CD8-positive, alpha-beta memory T cell (primary cell): ENCODE results near the gene AGBL3. TPM values are rescaled to one million over a fixed set of nuclear protein-coding genes. Genes with fewer than 3 reads are reported as not detected.
"Not testable (repeated sequence)": the region's sequence is repeated elsewhere in the genome, so short reads cannot be mapped to it uniquely, and the experiment has no call there.

Experiments used
- CTCF ChIA-PET: fragments of 350-600 bp; sonication (Branson Sonifier 250); formaldehyde crosslinking; loops from one replicate; lab custom pipeline; 2021; ENCODE audit warnings: antibody characterized with exemption; lab: Charles Lee
- POLR2A ChIA-PET: fragments of 350-600 bp; sonication (Branson Sonifier 250); formaldehyde crosslinking; loops from one replicate; lab custom pipeline; 2021; ENCODE audit warnings: antibody characterized with exemption; lab: Charles Lee
- DNase-seq, 5 donors: peaks; one replicate each; pipeline versions ENCODE4 v3.0.0 to v3.0.0-alpha.2; 2020 to 2022; ENCODE audit warnings: mixed read lengths in 1 of 5
- H3K27ac ChIP-seq: one replicate; pipeline ENCODE4 v1.7.0; 2013; ENCODE audit warnings: low read depth, mild to moderate bottlenecking, low read length, moderate library complexity
- H3K27me3 ChIP-seq: 2 replicates; pipeline ENCODE4 v1.7.0; 2013; ENCODE audit warnings: low read length, mild to moderate bottlenecking; ENCODE audit not compliant: insufficient read depth, poor library complexity, severe bottlenecking
- H3K36me3 ChIP-seq: 2 replicates; pipeline ENCODE4 v1.7.0; 2013; ENCODE audit warnings: mild to moderate bottlenecking, low read length, moderate library complexity; ENCODE audit not compliant: insufficient read depth
- H3K4me1 ChIP-seq: 2 replicates; pipeline ENCODE4 v1.7.0; 2013; ENCODE audit warnings: mild to moderate bottlenecking, low read length, moderate library complexity; ENCODE audit not compliant: insufficient read depth
- H3K4me3 ChIP-seq: 2 replicates; pipeline ENCODE4 v1.7.0; 2013; ENCODE audit warnings: mild to moderate bottlenecking, low read length
- H3K9me3 ChIP-seq: 2 replicates; pipeline ENCODE4 v1.7.0; 2013; ENCODE audit warnings: mild to moderate bottlenecking, low read length
- H3K27ac Mint-ChIP-seq, 8 donors: one replicate each; pipeline ENCODE4 v1.8.0; 2020 to 2021; ENCODE audit warnings: mixed read lengths in 8 of 8, mild to moderate bottlenecking in 6 of 8, inconsistent platforms in 3 of 8, moderate library complexity in 3 of 8
- H3K27me3 Mint-ChIP-seq, 2 donors: one replicate each; pipeline ENCODE4 v1.8.0; 2020 to 2021; ENCODE audit warnings: mixed read lengths in 2 of 2, mild to moderate bottlenecking in 1 of 2, moderate library complexity in 1 of 2
- H3K36me3 Mint-ChIP-seq, 3 donors: one replicate each; pipeline ENCODE4 v1.8.0; 2020 to 2021; ENCODE audit warnings: mixed read lengths in 3 of 3, inconsistent platforms in 1 of 3, mild to moderate bottlenecking in 1 of 3
- H3K4me1 Mint-ChIP-seq, 3 donors: one replicate each; pipeline ENCODE4 v1.8.0; 2020 to 2021; ENCODE audit warnings: mixed read lengths in 3 of 3, inconsistent platforms in 1 of 3, mild to moderate bottlenecking in 1 of 3
- H3K4me3 Mint-ChIP-seq, 7 donors: one replicate each; pipeline ENCODE4 v1.8.0; 2020 to 2021; ENCODE audit warnings: mixed read lengths in 7 of 7, mild to moderate bottlenecking in 6 of 7, moderate library complexity in 4 of 7, inconsistent platforms in 2 of 7
- H3K9me3 Mint-ChIP-seq, 5 donors: one replicate each; pipeline ENCODE4 v1.8.0; 2020 to 2022; ENCODE audit warnings: mixed read lengths in 5 of 5, mild to moderate bottlenecking in 3 of 5, moderate library complexity in 2 of 5, inconsistent platforms in 1 of 5
- polyA plus RNA-seq: library from polyadenylated mRNA; unstranded; fragments of 300-500 nt; fragmentation: Illumina TruSeq; gene quantifications from one replicate; pipeline ENCODE4 v1.2.3, GENCODE V29; 2021
- total RNA-seq, 2 experiments: library from RNA; stranded (reverse); gene quantifications; one replicate each; pipeline ENCODE4 v1.2.3, GENCODE V29; 2021

AGBL3 gene
- total and polyA plus RNA-seq, 3 experiments from 2014 or later: 0.10 to 3.2 (median 2.5) TPM

DNA sequence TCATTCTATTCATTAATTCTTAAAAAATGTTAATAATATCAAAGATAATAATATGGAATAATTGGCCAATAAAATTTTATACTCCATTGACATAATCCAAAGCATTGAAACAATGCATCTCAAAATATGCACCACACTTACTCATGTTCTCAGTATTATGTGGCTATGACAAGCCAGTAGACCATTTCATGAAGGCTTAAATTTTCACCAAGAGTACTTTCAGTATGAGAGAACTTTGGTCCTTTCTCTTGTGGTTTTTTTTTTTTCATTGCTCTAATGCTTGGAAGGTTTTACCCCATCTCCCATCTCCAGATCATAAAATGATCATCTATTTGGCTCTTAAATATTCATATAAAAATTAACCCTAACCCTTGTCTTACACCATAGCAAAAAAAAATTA lies 116.1 kb downstream of the AGBL3 start:
- Histone ChIP-seq H3K27ac (no peak overlapping the region), H3K4me3 (no peak overlapping the region), H3K27me3 (no peaks in the 10 kb centered on the region), H3K36me3 (no peaks in the 10 kb centered on the region), H3K4me1 (no peaks in the 10 kb centered on the region), H3K9me3 (no peaks in the 10 kb centered on the region)
- Mint-ChIP-seq H3K4me3 (no peak overlapping the region), H3K36me3 (peaks cover 1 to 32% (median 1%) of the 10 kb centered on the region in 3 donors), H3K27me3 (no peaks in the 10 kb centered on the region), H3K27ac (no peak overlapping the region), H3K4me1 (no peaks in the 10 kb centered on the region), H3K9me3 (peaks cover 0 to 38% (median 8%) of the 10 kb centered on the region in 5 donors)
- ChIA-PET CTCF (no interaction called here), POLR2A (no interaction called here)
- no peak for DNase-seq

DNA sequence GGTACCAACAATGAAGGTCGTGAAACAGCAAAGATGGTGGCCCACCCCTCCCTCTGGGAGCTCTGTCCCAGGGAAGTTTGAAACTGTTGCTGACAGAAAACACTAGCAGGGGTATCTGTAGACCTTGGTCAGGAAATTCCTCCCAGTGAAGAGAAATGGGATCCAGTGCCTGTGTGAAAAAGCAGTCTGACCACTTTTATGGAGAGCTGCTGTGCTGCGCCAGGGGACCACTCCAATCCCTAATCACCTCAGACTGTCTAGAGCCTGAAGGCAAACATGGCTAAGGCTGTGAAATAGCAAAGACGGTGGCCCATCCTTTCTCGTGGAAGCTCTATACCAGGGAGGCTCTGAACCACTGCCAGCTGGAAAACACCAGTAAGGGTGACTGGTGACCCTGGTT lies 123.3 kb downstream of the AGBL3 start:
- Histone ChIP-seq H3K9me3 (no peaks in the 10 kb centered on the region), H3K27me3 (no peaks in the 10 kb centered on the region), H3K36me3 (no peaks in the 10 kb centered on the region), H3K27ac (no peak overlapping the region), H3K4me1 (no peaks in the 10 kb centered on the region), H3K4me3 (no peak overlapping the region)
- Mint-ChIP-seq H3K4me3 (no peak overlapping the region), H3K9me3 (peaks cover 0 to 37% (median 16%) of the 10 kb centered on the region in 5 donors), H3K4me1 (no peaks in the 10 kb centered on the region), H3K27ac (peak overlapping the region in 1 of 8 donors; percentile 10), H3K36me3 (peaks cover 3 to 44% (median 4%) of the 10 kb centered on the region in 3 donors), H3K27me3 (no peaks in the 10 kb centered on the region)
- POLR2A ChIA-PET: no interaction called here
- CTCF ChIA-PET: no interaction called here
- DNase-seq: no peak

DNA sequence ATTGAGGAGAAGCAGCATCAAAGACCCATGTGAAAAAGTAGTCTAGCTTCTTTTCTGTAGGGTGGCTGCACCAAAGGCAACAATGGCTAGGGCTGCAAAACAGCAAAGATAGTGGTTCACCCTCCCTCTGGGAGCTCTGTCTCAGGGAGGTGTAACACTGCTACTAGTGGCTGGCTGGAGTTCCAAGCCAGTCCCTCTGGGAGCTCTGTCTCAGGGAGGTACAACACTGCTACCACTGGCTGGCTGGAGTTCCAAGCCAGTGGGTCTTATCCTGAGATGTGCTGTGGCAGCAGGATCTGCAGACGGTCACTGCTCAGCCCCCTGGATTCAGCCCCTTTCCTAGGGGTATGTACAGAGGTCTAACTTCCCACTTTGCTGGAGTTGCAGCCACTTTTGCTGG lies 123.7 kb downstream of the AGBL3 start:
- Histone ChIP-seq H3K9me3 (no peaks in the 10 kb centered on the region), H3K36me3 (no peaks in the 10 kb centered on the region), H3K27ac (no peak overlapping the region), H3K27me3 (no peaks in the 10 kb centered on the region), H3K4me1 (no peaks in the 10 kb centered on the region), H3K4me3 (no peak overlapping the region)
- Mint-ChIP-seq H3K4me3 (no peak overlapping the region), H3K36me3 (peaks cover 3 to 43% (median 4%) of the 10 kb centered on the region in 3 donors), H3K4me1 (no peaks in the 10 kb centered on the region), H3K27me3 (no peaks in the 10 kb centered on the region), H3K9me3 (peaks cover 0 to 38% (median 16%) of the 10 kb centered on the region in 5 donors), H3K27ac (no peak overlapping the region)
- POLR2A ChIA-PET: no interaction called here
- CTCF ChIA-PET: no interaction called here
- no peak for DNase-seq

DNA sequence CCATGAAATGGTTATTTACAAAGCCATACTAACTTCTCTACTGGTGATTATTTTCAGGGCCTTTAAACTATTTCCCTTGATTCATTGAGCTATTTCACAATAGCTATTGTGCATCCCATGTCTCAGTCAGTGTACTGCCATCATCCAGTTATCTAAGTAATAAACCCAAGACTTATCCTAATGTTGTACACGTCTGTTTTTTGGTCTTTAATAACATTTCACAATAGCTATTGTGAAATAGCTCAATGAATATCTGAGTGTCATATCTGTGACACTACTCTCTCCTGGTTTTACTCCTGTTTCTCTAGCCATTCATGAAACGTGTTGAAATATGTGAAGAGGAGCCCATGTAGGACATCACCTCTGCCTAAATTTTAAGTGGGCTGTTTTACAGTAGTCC lies 125.1 kb downstream of the AGBL3 start:
- Mint-ChIP-seq H3K4me3 (no peak overlapping the region), H3K36me3 (peaks cover 3 to 44% (median 4%) of the 10 kb centered on the region in 3 donors), H3K9me3 (peaks cover 0 to 31% (median 11%) of the 10 kb centered on the region in 5 donors), H3K27me3 (no peaks in the 10 kb centered on the region), H3K4me1 (no peaks in the 10 kb centered on the region), H3K27ac (no peak overlapping the region)
- POLR2A ChIA-PET: no interaction called here
- Histone ChIP-seq H3K27me3 (no peaks in the 10 kb centered on the region), H3K4me1 (no peaks in the 10 kb centered on the region), H3K9me3 (no peaks in the 10 kb centered on the region), H3K36me3 (no peaks in the 10 kb centered on the region), H3K4me3 (no peak overlapping the region), H3K27ac (no peak overlapping the region)
- CTCF ChIA-PET: no interaction called here
- no peak for DNase-seq

DNA sequence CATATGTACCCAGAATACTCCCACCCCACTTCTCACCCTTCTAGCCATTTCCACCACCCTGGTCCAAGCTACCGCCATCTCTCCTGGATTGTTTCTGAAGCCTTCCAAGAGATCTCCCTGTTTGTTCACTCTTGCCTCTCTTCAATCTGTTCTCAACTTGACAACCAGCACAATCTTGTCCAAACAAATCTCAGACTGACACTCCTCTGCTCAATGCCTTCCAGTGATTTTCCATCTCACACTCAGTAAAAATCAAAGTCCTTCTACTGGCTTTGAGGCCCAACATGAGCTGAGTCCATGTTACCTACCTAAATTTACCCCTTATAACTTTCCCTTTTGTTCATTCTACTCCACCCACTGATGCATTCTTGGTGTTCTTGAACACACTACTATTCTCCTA lies 128.3 kb downstream of the AGBL3 start:
- H3K36me3 Mint-ChIP-seq: peaks cover 16 to 49% (median 20%) of the 10 kb centered on the region in 3 donors
- ChIA-PET POLR2A (no interaction called here), CTCF (interaction anchor here (1.6 kb wide), 1 partner anchor 128 kb away, joined by 4 read pairs; no protein-coding TSS in a partner anchor)
- no peaks in the 10 kb centered on the region for H3K27me3 ChIP-seq
- no peak overlapping the region for H3K4me3 Mint-ChIP-seq
- H3K4me3 ChIP-seq: no peak overlapping the region
- H3K4me1 Mint-ChIP-seq: no peaks in the 10 kb centered on the region
- no peaks in the 10 kb centered on the region for H3K4me1 ChIP-seq
- no peak overlapping the region for H3K27ac ChIP-seq
- H3K9me3 Mint-ChIP-seq: peaks cover 0 to 23% (median 7%) of the 10 kb centered on the region in 5 donors
- DNase-seq: no peak
- no peaks in the 10 kb centered on the region for H3K27me3 Mint-ChIP-seq
- H3K9me3 ChIP-seq: no peaks in the 10 kb centered on the region
- H3K27ac Mint-ChIP-seq: no peak overlapping the region
- H3K36me3 ChIP-seq: no peaks in the 10 kb centered on the region

DNA sequence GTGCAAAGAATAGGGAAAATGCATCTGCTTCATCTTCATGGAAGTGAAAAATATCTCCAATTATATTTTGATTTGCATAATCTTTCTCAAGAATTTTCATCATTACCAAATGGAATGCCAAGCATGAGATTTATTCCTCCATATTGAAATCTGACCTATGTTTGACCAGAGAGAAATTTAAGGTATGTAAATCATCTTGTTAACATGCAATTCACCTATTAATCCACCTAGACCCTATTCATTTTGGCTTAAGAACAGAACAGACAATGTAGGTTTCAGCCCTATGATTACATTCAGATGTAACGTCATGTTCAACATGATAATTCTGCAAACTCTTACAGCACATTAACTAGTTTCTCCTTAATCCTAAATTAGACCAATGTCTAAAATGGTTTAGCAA lies 130.8 kb downstream of the AGBL3 start:
- POLR2A ChIA-PET: no interaction called here
- peaks cover 22 to 68% (median 28%) of the 10 kb centered on the region in 3 donors for H3K36me3 Mint-ChIP-seq

DNA sequence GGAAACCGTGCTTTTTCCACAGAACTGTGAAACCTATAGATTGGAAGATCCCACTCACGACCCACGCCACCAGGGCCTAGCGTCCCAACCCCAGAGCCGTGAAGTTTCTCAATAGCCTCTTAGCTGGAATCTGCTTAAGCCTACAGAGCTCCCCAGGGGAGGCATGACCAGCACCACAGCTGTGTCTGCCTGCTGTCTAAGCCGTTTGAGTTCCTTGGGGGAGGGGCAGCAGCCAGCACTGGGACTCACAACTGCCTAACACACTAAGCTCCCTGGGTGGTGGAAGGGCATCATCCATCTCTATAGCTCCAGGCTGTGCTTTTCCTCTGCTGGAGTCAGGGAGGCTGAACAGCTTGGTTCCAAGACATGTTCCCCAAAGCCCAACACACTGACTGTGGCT lies 135.6 kb downstream of the AGBL3 start:
- Mint-ChIP-seq H3K36me3 (peaks cover 26 to 83% (median 26%) of the 10 kb centered on the region in 3 donors), H3K27me3 (peaks cover 0 to 2% of the 10 kb centered on the region in 2 donors), H3K9me3 (peaks cover 9 to 42% (median 19%) of the 10 kb centered on the region in 5 donors), H3K27ac (no peak overlapping the region), H3K4me1 (peaks cover 0 to 2% (median 0%) of the 10 kb centered on the region in 3 donors), H3K4me3 (no peak overlapping the region)
- DNase-seq: no peak
- no peak overlapping the region for H3K27ac ChIP-seq
- no peaks in the 10 kb centered on the region for H3K9me3 ChIP-seq
- POLR2A ChIA-PET: no interaction called here
- H3K27me3 ChIP-seq: no peaks in the 10 kb centered on the region
- no peaks in the 10 kb centered on the region for H3K4me1 ChIP-seq
- no peak overlapping the region for H3K4me3 ChIP-seq
- CTCF ChIA-PET: no interaction called here
- H3K36me3 ChIP-seq: no peaks in the 10 kb centered on the region

More for the DNA sequence above, 130.8 kb downstream of the AGBL3 start:
- no peaks in the 10 kb centered on the region for H3K27me3 ChIP-seq
- Mint-ChIP-seq H3K27ac (no peak overlapping the region), H3K9me3 (peaks cover 9 to 40% (median 17%) of the 10 kb centered on the region in 5 donors), H3K27me3 (no peaks in the 10 kb centered on the region), H3K4me3 (no peak overlapping the region), H3K4me1 (no peaks in the 10 kb centered on the region)
- no peak overlapping the region for H3K4me3 ChIP-seq
- DNase-seq: no peak
- H3K9me3 ChIP-seq: no peaks in the 10 kb centered on the region
- no peak overlapping the region for H3K27ac ChIP-seq
- H3K36me3 ChIP-seq: no peaks in the 10 kb centered on the region
- CTCF ChIA-PET: no interaction called here
- H3K4me1 ChIP-seq: no peaks in the 10 kb centered on the region

DNA sequence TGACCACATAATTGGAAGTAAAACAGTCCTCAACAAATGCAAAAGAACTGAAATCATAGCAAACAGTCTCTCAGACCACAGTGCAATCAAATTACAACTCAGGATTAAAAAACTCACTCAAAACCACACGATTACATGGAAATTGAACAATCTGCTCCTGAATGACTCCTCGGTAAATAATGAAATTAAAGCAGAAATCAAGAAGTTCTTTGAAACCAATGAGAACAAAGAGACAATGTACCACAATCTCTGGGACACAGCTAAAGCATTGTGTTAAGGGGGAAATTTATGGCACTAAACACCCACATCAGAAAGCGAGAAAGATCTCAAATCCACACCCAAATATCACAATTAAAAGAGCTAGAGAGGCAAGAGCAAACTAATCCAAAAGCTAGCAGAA lies 138.3 kb downstream of the AGBL3 start:
- H3K36me3 Mint-ChIP-seq: peaks cover 11 to 69% (median 11%) of the 10 kb centered on the region in 3 donors
- H3K27ac Mint-ChIP-seq, CTCF ChIA-PET, H3K27me3 Mint-ChIP-seq, H3K27me3 ChIP-seq, POLR2A ChIA-PET, H3K27ac ChIP-seq, H3K36me3 ChIP-seq, H3K4me3 ChIP-seq, H3K9me3 ChIP-seq, DNase-seq, H3K4me3 Mint-ChIP-seq, H3K4me1 ChIP-seq, H3K4me1 Mint-ChIP-seq: not testable (repeated sequence)
- peaks cover 9 to 40% (median 14%) of the 10 kb centered on the region in 5 donors for H3K9me3 Mint-ChIP-seq
